Bronchial epithelial cell (primary cell): ENCODE measurements around the gene IL1R2. TPM values are rescaled to one million over a fixed set of nuclear protein-coding genes. Genes with fewer than 3 reads are reported as not detected.
A peak's percentile ranks its signal among the peaks of the same experiment; 100 is the strongest.

Experiments
- DNase-seq: peaks from one replicate; pipeline ENCODE4 v3.0.0-alpha.2; 2010; ENCODE audit warnings: low read depth
- FAIRE-seq: peaks from 2 replicates; lab custom pipeline; 2011; peaks lifted over from hg19 to GRCh38; lab: Jason Lieb, UNC
- H3K27me3 ChIP-seq: 2 replicates; pipeline ENCODE4 v1.5.1; 2011; ENCODE audit warnings: low read length; ENCODE audit not compliant: control insufficient read depth, insufficient read depth
- H3K36me3 ChIP-seq: 2 replicates; pipeline ENCODE4 v1.5.1; 2011; ENCODE audit warnings: low read length; ENCODE audit not compliant: control insufficient read depth, insufficient read depth
- H3K4me3 ChIP-seq: 2 replicates; pipeline ENCODE4 v1.5.1; 2011; ENCODE audit warnings: mild to moderate bottlenecking, low read depth, low read length, control low read depth
- total RNA-seq: library from RNA; depleted of rRNA; stranded (reverse); fragments of >200 nt; gene quantifications from 2 replicates; pipeline ENCODE4 v1.2.1, GENCODE V29; 2014
- TF ChIP-seq, protein P1 (sequence below): IDR thresholded peaks from 2 replicates; pipeline ENCODE4 v1.5.1; 2011; ENCODE audit warnings: mild to moderate bottlenecking, moderate library complexity, low read length, control low read depth, inconsistent platforms; ENCODE audit not compliant: insufficient read depth, severe bottlenecking

Gene IL1R2
- total RNA-seq, 1 donor from 2014 or later: not detected

DNA sequence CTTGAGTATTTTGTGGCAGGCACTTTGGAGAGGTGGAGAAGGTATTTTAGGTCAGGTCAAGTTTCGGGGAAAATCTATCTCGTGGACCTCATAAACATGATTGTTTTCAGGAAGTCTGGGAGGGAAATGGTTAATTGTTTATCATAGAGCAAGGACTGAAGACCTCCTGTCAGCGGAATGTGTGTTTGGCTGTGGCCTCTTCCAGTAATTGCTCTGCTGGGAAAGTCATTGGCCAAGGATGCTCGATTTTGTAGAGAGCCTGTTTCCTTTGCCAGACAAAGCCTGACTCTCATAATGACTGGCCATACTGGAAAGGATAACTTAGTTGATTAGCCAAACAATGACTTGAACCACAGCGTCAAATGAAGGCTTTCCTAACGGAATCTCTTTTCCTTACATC lies 30.0 kb downstream of the IL1R2 start:
- H3K27me3 ChIP-seq: no peaks in the 10 kb centered on the region
- FAIRE-seq: no peak
- no peak for DNase-seq
- TF ChIP-seq, protein P1, sequence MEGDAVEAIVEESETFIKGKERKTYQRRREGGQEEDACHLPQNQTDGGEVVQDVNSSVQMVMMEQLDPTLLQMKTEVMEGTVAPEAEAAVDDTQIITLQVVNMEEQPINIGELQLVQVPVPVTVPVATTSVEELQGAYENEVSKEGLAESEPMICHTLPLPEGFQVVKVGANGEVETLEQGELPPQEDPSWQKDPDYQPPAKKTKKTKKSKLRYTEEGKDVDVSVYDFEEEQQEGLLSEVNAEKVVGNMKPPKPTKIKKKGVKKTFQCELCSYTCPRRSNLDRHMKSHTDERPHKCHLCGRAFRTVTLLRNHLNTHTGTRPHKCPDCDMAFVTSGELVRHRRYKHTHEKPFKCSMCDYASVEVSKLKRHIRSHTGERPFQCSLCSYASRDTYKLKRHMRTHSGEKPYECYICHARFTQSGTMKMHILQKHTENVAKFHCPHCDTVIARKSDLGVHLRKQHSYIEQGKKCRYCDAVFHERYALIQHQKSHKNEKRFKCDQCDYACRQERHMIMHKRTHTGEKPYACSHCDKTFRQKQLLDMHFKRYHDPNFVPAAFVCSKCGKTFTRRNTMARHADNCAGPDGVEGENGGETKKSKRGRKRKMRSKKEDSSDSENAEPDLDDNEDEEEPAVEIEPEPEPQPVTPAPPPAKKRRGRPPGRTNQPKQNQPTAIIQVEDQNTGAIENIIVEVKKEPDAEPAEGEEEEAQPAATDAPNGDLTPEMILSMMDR: no peak
- H3K36me3 ChIP-seq: no peaks in the 10 kb centered on the region
- H3K4me3 ChIP-seq: no peak overlapping the region

DNA sequence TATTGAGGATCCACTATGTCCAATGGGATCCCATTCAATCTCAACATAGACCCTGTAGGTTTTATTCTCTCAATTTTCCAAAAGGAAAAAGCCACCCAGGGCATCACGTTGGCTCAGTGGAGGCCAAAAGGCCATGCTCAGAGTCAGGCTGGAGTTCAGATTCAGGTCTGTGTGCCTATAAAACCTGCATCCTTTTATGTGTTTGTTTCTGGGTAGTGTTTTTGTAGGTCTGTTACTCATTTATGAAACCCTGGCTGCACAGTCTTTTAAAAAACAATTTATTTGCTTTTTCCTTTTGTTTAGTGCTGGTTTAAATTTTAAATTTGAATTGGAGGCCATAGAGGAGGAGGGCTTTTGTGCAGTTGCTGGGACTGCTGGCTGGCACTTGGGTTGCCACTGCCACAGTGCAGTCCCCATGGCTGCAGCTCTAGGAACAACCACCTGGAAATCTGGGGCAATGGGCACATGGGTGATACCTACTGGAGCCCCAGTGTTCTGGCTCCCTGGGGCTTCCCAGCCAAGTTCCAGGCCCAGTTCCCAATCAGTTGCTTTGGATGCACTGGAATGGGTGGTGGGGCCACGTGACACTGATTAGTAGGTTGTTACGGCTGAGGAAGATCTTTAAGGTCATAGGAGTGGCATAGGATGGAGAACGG lies 31.3 kb downstream of the IL1R2 start:
- TF ChIP-seq, protein P1: no peak
- no peak overlapping the region for H3K4me3 ChIP-seq
- FAIRE-seq (no peak), DNase-seq (no peak)
- H3K27me3 ChIP-seq: no peaks in the 10 kb centered on the region
- no peaks in the 10 kb centered on the region for H3K36me3 ChIP-seq

DNA sequence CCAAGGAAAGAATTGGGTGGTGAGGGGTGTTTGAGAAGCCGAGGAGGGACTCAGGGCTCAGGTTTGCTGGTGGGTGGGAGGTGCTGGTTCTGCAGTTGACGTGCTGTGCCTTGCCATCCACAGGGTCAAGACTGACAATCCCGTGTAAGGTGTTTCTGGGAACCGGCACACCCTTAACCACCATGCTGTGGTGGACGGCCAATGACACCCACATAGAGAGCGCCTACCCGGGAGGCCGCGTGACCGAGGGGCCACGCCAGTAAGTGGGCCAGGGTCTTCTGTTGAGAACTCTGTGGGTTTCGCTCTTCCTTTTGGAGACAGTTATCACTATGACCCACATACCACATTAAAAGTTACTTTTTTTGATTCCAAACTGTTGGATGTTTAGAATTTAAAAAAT lies 32.6 kb downstream of the IL1R2 start:
- FAIRE-seq: no peak
- Histone ChIP-seq H3K36me3 (no peaks in the 10 kb centered on the region), H3K4me3 (no peak overlapping the region), H3K27me3 (no peaks in the 10 kb centered on the region)
- TF ChIP-seq, protein P1: no peak
- no peak for DNase-seq

DNA sequence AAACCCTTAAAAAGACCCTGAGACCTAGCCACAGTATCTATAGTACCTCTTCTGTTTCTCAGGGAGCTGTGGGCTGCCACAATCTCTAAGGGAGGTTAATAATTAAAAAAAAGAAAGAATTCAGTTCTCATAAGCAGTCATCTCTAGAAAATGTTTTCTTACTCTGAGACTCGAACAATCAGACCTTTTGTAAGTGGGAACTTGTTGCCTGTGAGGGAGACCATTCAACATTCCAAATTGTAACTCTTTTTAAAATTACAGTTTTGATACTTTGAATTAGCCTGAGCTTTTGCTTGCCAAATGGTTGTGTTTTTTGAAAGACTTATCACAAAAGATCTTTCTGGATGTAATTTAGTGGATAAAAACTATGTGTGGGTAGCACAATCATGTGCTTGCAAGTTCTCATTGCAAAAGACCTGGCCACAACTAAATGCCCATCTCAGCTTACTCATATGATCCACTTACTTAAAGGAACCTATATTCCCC lies 33.3 kb downstream of the IL1R2 start:
- Histone ChIP-seq H3K4me3 (no peak overlapping the region), H3K36me3 (no peaks in the 10 kb centered on the region), H3K27me3 (no peaks in the 10 kb centered on the region)
- DNase-seq (peak; percentile 69), FAIRE-seq (no peak)
- TF ChIP-seq, protein P1: no peak

DNA sequence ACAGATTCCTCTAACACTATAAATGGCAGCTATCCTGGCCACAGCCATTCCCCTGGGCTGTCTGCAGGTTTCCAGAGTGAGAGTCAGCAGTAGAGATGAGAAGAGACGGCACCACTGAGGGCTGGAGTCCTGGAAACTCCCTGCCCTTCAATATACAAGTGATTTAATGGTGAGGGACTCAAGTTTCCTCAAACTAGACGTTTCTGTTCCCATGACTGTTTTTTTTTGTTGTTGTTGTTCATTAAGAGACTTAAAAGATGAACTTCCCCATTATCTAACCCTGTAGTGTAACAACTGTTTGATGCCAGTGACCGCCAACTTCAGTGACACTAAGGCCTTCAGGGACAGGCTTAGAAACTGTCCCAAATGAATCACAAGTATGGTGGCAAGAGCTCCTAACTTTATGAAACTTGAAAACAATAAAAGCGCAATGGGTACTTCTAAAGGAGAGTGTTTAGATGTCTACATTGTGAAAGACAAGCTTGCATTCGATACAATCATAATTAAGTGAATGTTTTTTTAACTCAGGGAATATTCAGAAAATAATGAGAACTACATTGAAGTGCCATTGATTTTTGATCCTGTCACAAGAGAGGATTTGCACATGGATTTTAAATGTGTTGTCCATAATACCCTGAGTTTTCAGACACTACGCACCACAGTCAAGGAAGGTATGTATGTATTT lies 34.0 kb downstream of the IL1R2 start:
- FAIRE-seq: no peak
- TF ChIP-seq, protein P1: no peak
- Histone ChIP-seq H3K36me3 (no peaks in the 10 kb centered on the region), H3K27me3 (no peaks in the 10 kb centered on the region), H3K4me3 (no peak overlapping the region)
- no peak for DNase-seq
